Iris pigment epithelial cell (primary cell): ENCODE data around the gene CDH13.
A peak's percentile ranks its signal among the peaks of the same experiment; 100 is the strongest.

Source experiments
- DNase-seq: peaks from one replicate; pipeline ENCODE4 v3.0.0-alpha.2; 2011; ENCODE audit warnings: low read depth

Gene CDH13

GRCh38 chr16:82949016-82949415 lies 322.2 kb downstream of the CDH13 start:
- no peak for DNase-seq

DNA sequence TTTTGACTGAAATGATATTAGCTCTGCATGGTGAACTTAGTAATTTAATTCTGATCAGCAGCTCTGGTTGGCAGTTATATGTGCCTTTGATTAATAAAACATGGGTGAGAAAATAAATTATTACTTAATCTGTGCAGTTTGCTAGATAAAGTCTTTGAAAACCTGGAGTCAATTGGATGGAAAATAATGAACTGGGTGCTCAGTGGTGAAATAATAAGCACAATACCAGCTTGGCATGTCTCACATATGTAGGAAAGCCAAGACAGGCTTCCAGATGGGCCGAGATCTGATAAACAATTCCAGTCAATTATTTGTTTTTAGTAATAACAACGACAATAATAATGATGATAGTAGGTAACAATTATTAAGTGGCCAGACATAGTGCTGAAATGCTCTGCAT lies 326.7 kb downstream of the CDH13 start:
- no peak for DNase-seq

DNA sequence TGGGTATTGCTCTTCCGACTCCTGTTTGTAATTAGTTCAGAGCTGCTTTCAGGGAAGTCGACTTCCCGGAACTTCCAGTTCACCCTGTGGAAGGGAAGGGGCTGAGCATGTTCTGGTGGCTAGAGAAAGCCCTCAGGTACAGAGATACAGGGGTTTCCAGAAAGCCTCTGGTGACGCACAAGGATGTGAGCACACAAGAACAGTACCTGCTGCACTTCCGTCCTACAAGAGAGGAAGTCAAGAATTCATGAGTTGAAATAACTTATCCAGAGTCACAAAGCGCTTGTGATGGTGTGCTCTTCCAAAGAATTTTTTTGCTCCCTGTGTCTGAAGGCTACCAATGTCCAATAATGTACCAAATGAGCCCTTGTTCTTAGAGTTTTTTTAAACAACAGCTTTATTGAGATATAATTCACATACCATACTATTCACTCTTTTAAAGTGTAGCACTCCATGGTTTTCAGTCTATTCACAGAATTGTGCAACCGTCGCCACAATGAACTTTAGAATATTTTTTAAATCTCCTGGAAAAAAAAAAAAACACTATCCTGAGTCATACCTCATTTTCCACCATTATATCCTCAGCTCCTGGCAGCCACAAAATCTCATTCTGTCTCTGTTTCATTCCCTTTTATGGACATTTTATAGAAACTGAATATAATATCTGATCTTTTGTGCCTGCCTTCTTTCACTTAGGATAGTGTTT lies 327.6 kb downstream of the CDH13 start:
- DNase-seq: peak; percentile 88

DNA sequence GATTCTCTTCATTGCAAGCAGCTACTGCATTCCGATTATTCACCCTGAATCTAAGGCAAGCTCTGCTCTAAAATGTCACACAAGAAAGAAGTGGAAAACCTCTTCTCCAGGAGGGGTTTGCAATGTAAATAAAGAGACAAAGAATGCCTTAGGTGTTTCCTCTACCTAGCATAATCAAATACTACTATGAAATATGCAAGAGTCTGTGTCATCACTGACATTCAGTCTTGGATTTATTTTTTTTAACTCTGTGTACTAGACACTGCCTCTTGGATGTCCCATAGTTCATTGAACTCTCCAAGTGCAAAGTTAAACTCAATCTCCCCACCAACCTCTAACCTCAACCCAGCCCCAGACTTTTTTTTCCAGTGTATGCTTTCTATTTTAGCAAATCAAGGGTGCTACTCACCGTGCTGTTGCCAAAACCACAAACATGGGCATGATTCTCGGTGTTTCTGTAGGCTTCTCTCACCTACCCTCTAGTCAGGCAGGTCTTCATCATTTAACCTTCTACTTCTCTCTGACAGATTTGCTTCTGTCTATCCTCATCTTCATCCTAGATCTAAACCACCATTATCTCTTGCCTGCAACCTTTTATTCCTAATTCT lies 329.1 kb downstream of the CDH13 start:
- DNase-seq: peak; percentile 28

DNA sequence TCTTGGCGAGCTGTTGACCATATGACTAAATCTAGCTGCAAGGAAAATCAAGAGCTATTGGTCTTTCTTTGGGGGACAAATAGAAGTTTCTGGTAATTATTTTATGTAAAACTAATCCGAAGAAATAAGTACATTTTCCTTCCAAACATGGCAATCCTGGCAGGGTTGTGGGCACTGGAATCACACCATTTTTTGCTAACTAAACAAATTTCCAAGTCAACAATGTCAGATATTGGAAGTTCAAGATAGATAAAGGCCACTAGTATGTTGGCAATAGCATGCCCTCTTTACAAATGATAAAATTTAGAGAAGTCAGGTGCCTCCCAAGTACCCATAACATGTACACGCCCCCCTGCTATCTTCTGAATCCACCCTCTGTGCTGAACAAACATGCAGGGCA lies 330.4 kb downstream of the CDH13 start:
- DNase-seq: no peak

GRCh38 chr16:82960918-82961317 lies 334.1 kb downstream of the CDH13 start:
- DNase-seq: no peak

DNA sequence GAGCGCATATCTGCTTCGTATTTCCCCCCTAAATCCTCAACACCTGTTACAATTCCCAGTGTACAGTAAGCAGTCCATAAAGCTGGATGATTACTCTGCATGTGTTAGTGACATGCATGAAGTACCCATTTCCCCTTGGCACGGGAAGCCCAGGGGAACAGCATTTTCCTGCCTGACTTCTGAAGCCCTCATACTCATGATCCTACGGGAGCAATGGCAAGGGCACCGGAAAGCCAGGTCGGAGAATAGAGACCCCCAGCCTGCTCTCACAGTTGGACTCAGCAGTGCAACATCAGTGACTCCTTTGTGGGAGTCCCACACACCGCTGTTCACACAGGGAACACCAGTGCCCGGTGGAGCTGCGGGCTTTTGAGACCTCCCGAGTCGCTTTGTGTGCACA lies 336.9 kb downstream of the CDH13 start:
- DNase-seq: no peak

GRCh38 chr16:82965808-82966207 lies 339.0 kb downstream of the CDH13 start:
- DNase-seq: no peak

DNA sequence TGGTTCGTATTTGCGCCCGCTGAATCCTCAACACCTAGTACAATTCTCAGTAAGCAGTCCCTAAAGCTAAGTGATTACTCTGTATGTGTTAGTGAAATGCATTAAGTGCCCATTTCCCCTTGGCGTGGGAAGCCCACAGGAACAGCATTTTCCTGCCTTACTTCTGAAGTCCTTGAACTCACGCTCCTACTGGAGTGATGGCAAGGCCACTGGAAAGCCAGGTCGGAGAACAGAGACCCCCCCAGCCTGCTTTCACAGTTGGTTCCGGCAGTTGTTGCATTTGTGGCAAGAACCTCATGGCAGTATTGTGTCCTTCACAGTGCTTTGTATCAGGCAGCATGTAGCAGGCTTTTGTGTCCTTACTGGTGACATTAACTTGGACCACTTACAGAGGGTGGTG lies 340.7 kb downstream of the CDH13 start:
- no peak for DNase-seq

DNA sequence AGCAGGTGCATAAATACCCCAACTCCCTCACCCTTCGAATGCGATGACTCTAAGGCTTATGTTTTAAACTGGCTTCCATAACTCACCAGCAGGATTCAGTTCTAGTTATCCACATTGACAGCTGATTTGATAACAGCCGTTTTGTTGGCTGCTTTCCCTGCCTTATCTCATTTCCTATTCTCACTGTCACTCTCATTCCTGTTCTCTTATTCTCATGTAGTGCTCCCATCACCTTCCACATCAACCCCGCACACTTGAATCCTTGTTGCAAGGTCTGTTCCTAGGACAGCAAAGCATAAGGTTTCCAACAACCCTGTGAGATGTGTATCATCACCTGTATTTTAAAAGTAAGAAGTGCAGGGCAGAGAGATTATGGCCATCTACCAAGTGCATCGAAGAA lies 344.4 kb downstream of the CDH13 start:
- DNase-seq: no peak

GRCh38 chr16:82972331-82972919 lies 345.7 kb downstream of the CDH13 start:
- no peak for DNase-seq

GRCh38 chr16:82979406-82980111 lies 352.8 kb downstream of the CDH13 start:
- no peak for DNase-seq

DNA sequence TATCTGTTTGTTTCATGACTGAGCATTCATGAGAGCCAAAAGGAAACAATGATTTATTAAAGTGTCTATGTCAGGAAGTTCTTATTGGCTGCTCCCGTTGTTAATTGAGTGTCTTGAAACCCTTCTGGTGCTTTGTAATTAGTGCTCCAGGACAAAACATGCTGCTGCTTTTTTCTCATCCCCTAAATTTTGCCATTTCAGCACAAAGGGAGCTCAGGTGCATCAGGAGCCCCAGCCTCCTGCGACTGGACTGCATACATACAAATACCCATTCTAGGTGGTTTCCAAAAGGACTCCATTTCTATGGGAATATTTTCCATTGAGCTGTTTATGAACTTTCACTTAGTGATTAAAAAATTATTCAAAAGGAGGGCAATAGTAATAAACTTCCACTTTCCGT lies 354.0 kb downstream of the CDH13 start:
- no peak for DNase-seq

DNA sequence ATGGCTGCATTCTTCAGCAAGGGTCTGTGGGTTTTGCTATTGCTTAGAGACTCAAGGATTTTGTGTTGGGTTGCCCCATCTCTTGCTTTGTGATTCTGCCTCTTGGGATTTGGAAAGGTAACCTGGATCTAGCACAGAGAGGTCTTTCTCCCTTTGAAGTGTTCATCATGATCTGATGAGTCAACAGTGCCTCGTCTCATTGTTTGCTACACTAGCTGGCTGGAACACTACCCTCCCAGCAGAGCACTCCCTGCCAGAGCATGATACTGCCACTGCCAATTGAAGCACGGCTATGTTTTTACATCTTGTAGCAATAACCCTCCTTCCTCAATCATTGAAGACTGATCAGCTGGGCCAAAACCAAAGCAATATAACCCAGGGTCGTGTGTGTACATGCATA lies 361.0 kb downstream of the CDH13 start:
- DNase-seq: peak; percentile 40

DNA sequence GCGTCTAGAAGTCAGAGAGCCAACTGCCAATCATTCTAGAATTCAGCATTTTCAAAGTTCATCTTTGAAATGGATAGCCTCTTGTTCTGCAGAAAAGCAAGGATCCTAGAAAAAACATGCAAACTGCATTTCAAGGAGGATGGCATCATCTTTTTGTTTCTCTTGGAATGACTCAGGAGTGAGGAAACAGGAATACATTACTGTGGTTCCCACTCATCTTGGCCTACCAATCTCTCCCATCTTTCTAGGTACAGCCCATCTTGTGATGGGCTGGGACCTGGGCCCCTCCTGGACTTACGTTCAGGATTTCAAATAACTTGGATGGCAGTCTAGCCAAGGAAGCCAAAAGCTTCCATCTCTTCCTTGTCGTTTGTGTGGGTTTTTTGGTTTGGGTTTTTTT lies 363.4 kb downstream of the CDH13 start:
- peak; percentile 46 for DNase-seq

- no peak for DNase-seq
Measured at GRCh38 chr16:82991410-82991809, 364.6 kb downstream of the CDH13 start.

GRCh38 chr16:82991966-82992675 lies 365.4 kb downstream of the CDH13 start:
- no peak for DNase-seq

GRCh38 chr16:82992786-82993185 lies 366.0 kb downstream of the CDH13 start:
- DNase-seq: no peak

- no peak for DNase-seq
Measured at GRCh38 chr16:82993415-82993814, 366.6 kb downstream of the CDH13 start.

GRCh38 chr16:82993926-82994325 lies 367.2 kb downstream of the CDH13 start:
- DNase-seq: no peak

GRCh38 chr16:82995286-82995923 lies 368.6 kb downstream of the CDH13 start:
- peak; percentile 31 for DNase-seq

- DNase-seq: peak; percentile 94
Measured at GRCh38 chr16:82995924-82996441, 369.2 kb downstream of the CDH13 start.
